Heart left ventricle (tissue), 16 donors: ENCODE data around the gene MRPL4. TPM values are rescaled to one million over a fixed set of nuclear protein-coding genes. Genes with fewer than 3 reads are reported as not detected.

Experiments
- ATAC-seq, 4 donors: fragments of 200-7000 bp; cut with Tn5 transposase; one replicate each; pipeline ENCODE4 v1.9.1; 2020 to 2022; ENCODE audit warnings: moderate library complexity in 4 of 4, mild to moderate bottlenecking in 3 of 4, moderate number of reproducible peaks in 1 of 4
- DNase-seq, 5 donors: peaks; one replicate each; pipeline ENCODE4 v3.0.0-alpha.2; 2020
- H3K27ac ChIP-seq, 12 donors: fragments of 200-600 bp; sonication (generic) in 4 of 12; one replicate each; pipeline versions ENCODE4 v1.5.0 to v1.8.0; 2016 to 2022; ENCODE audit warnings: mild to moderate bottlenecking in 2 of 12
- H3K27me3 ChIP-seq, 9 donors: fragments of 200-600 bp; sonication (generic) in 2 of 9; one replicate each; pipeline versions ENCODE4 v1.5.1 to v1.8.0; 2016 to 2022; ENCODE audit warnings: mild to moderate bottlenecking in 3 of 9
- H3K36me3 ChIP-seq, 9 donors: fragments of 200-600 bp; sonication (generic) in 2 of 9; one replicate each; pipeline versions ENCODE4 v1.5.0 to v1.8.0; 2018 to 2022; ENCODE audit warnings: mild to moderate bottlenecking in 2 of 9
- H3K4me1 ChIP-seq, 12 donors: fragments of 200-600 bp; sonication (generic) in 4 of 12; one replicate each; pipeline versions ENCODE4 v1.5.0 to v1.8.0; 2016 to 2022; ENCODE audit warnings: mild to moderate bottlenecking in 3 of 12
- H3K4me3 ChIP-seq, 12 donors: fragments of 200-600 bp; sonication (generic) in 4 of 12; one replicate each; pipeline versions ENCODE4 v1.5.0 to v1.8.0; 2017 to 2022; ENCODE audit warnings: mild to moderate bottlenecking in 9 of 12, moderate library complexity in 4 of 12
- H3K9me3 ChIP-seq, 12 donors: fragments of 200-600 bp; sonication (generic) in 4 of 12; one replicate each; pipeline versions ENCODE4 v1.5.0 to v1.8.0; 2016 to 2022; ENCODE audit warnings: mild to moderate bottlenecking in 1 of 12
- CTCF ChIP-seq, 12 donors: fragments of 200-600 bp; sonication (generic) in 4 of 12; IDR thresholded peaks; one replicate each; pipeline versions ENCODE4 v1.5.0 to v1.8.0; 2018 to 2022; ENCODE audit warnings: antibody characterized with exemption in 12 of 12, mild to moderate bottlenecking in 5 of 12
- POLR2A ChIP-seq, 2 donors: fragments of 450-650 bp; IDR thresholded peaks; one replicate each; pipeline ENCODE4 v1.6.1; 2017; ENCODE audit warnings: antibody characterized with exemption in 2 of 2, mild to moderate bottlenecking in 2 of 2, moderate library complexity in 2 of 2
- WGBS, 4 donors: extraction: QIAGEN DNeasy Blood & Tissue Kit in 2 of 4; methylation state at CpG; one replicate each; pipeline versions ENCODE4 v1.1.5 to v1.1.7; 2013 to 2018; 5-methylcytosine and 5-hydroxymethylcytosine counted together
- intact Hi-C, 10 donors: fragments of 100-400 bp; cut with DNase I; formaldehyde crosslinking; loops; one replicate each; pipeline versions ENCODE4 v1.11.1 to v1.14.2; 2022
- polyA plus RNA-seq, 2 donors: library from polyadenylated mRNA; stranded (reverse); fragments of 200-250 nt; gene quantifications; one replicate each; pipeline ENCODE4 v1.2.3, GENCODE V29; 2013
- total RNA-seq, 9 donors: library from RNA; depleted of rRNA in 2 of 9; stranded (reverse); fragments of >200 nt in 2 of 9; fragmentation: NEBNext Ultra II Directional in 3 of 9; extraction: Animal tissue kit (Norgen Biotek cat#: 25700) in 3 of 9; gene quantifications; one replicate each; pipeline versions ENCODE4 v1.1.0 to v1.2.4, GENCODE V29; 2016 to 2023
- donor health status: ischemic (EF 13 %, LVEDD 7.1; RV severe dilation, severe dysfunction).
- donor health status: healthy with polysubstance abuse.
- donor health status: DM: no; HTN: yes; CAD: no.
- donor health status: DM: no; HTN: no; CAD: no.
- donor health status: ischemic (EF 25% LVEDD 6.9; RV normal size, moderate dysfunction).
- donor health status: ischemic (EF 25% LVEDD 5.7; RV mildly dilated, moderate dysfunction).
- donor health status: healthy.
- donor health status: DM: yes; HTN: yes; CAD: no.
- donor health status: ischemic (EF 35%, LVEDD 5.7; RV mildly dilated, moderate dysfunction).
- donor health status: nonischemic (EF 11% LVEDD 7.7; RV severe dilation, severe dysfunction).
- donor health status: DM: yes; HTN: yes; CAD: no.
- donor health status: PGD.
- donor health status: ischemic (EF 29% LVEDD 5.4; RV normal size, mild dysfunction).
- donor health status: nonischemic (EF 23%, LVEDD 6.1; RV moderate dilation, normal function).

Gene MRPL4
- total and polyA plus RNA-seq, 11 donors: 37.7 to 123 (median 68.2) TPM

- H3K9me3 ChIP-seq: no peaks in the 10 kb centered on the region
- WGBS, 4 donors: 1 to 2% (median 1%) methylated on average over 30 of the region's 30 CpGs
- peak overlapping the region in 10 of 12 donors; percentile 20 to 60 (median 46) for H3K4me3 ChIP-seq
- peaks cover 10 to 94% (median 66%) of the 10 kb centered on the region in 12 donors for H3K4me1 ChIP-seq
- TF ChIP-seq POLR2A (IDR thresholded peaks at IDR 0.05) (no peak), CTCF (IDR thresholded peaks at IDR 0.05) (no peak)
- H3K27ac ChIP-seq: no peak overlapping the region
- ATAC-seq (no peak), DNase-seq (peak in 1 of 5 donors; percentile 34)
- H3K36me3 ChIP-seq: peaks cover 0 to 8% (median 4%) of the 10 kb centered on the region in 9 donors
- H3K27me3 ChIP-seq: peaks cover 39 to 88% (median 77%) of the 10 kb centered on the region in 9 donors
- intact Hi-C loops: no loop called here
These were observed 38.4 kb downstream of the MRPL4 start for GRCh38 chr19:10290357-10290875.

- Histone ChIP-seq H3K36me3 (peaks cover 0 to 2% (median 0%) of the 10 kb centered on the region in 9 donors), H3K4me1 (peaks cover 10 to 94% (median 65%) of the 10 kb centered on the region in 12 donors), H3K9me3 (no peaks in the 10 kb centered on the region), H3K27ac (peak overlapping the region in 1 of 12 donors; percentile 6), H3K27me3 (peaks cover 44 to 94% (median 83%) of the 10 kb centered on the region in 9 donors), H3K4me3 (peak overlapping the region; percentile 3 to 60 (median 43))
- DNase-seq (peak in 4 of 5 donors; percentile 47 to 85 (median 64)), ATAC-seq (peak; percentile 12 to 34 (median 24))
- 0 to 1% (median 1%) methylated on average over 14 to 57 of the region's 57 CpGs for WGBS, 4 donors
- intact Hi-C loops: no loop called here
- TF ChIP-seq CTCF (IDR thresholded peaks at IDR 0.05): no peak
- TF ChIP-seq POLR2A (IDR thresholded peaks at IDR 0.05): no peak
These were observed 39.0 kb downstream of the MRPL4 start for GRCh38 chr19:10290876-10291553.

- peak overlapping the region in 1 of 12 donors; percentile 6 for H3K27ac ChIP-seq
- H3K4me3 ChIP-seq: peak overlapping the region; percentile 3 to 60 (median 43)
- no peaks in the 10 kb centered on the region for H3K9me3 ChIP-seq
- ATAC-seq (peak in 1 of 4 donors; percentile 1), DNase-seq (no peak)
- H3K36me3 ChIP-seq: no peaks in the 10 kb centered on the region
- 1 to 2% (median 2%) methylated on average over 39 to 49 of the region's 49 CpGs for WGBS, 4 donors
- TF ChIP-seq CTCF (IDR thresholded peaks at IDR 0.05) (no peak), POLR2A (IDR thresholded peaks at IDR 0.05) (no peak)
- H3K27me3 ChIP-seq: peaks cover 46 to 100% (median 89%) of the 10 kb centered on the region in 9 donors
- peaks cover 10 to 90% (median 58%) of the 10 kb centered on the region in 12 donors for H3K4me1 ChIP-seq
- intact Hi-C loops: no loop called here
These were observed 39.7 kb downstream of the MRPL4 start for GRCh38 chr19:10291554-10292205.
